HG03457 (cell line): ENCODE data around the gene BPHL.
"Not testable (repeated sequence)": the region's sequence is repeated elsewhere in the genome, so short reads cannot be mapped to it uniquely, and the experiment has no call there.

Source experiments
- ATAC-seq: cut with Tn5 transposase; IDR thresholded peaks from one replicate; pipeline ENCODE4 v1.9.1; 2021; ENCODE audit warnings: moderate number of reproducible peaks; ENCODE audit not compliant: unreplicated experiment

Gene BPHL

GRCh38 chr6:3118353-3119039 is at the start of gene BPHL:
TSS of gene BPHL (plus strand) at chr6:3118711. CDS start at chr6:3118741, 30 bp downstream.
- peak; percentile 84 for ATAC-seq

- ATAC-seq, result no peak
Measured at GRCh38 chr6:3071568-3071967, 46.9 kb upstream of the BPHL start.

GRCh38 chr6:3072798-3073197 is 45.7 kb upstream of the BPHL start:
- ATAC-seq, result no peak

GRCh38 chr6:3073382-3073781 is 45.1 kb upstream of the BPHL start:
- ATAC-seq, result no peak

- ATAC-seq, result no peak
Measured at GRCh38 chr6:3075772-3076113, 42.8 kb upstream of the BPHL start.

- ATAC-seq, result no peak
Measured at GRCh38 chr6:3076320-3076719, 42.2 kb upstream of the BPHL start.

- ATAC-seq, result no peak
Measured at GRCh38 chr6:3077430-3077829, 41.1 kb upstream of the BPHL start.

GRCh38 chr6:3078952-3079351 is 39.6 kb upstream of the BPHL start:
- ATAC-seq, result not testable (repeated sequence)

- no peak for ATAC-seq
Measured at GRCh38 chr6:3079682-3080081, 38.8 kb upstream of the BPHL start.

- ATAC-seq, result no peak
Measured at GRCh38 chr6:3081960-3082359, 36.6 kb upstream of the BPHL start.

- ATAC-seq, result no peak
Measured at GRCh38 chr6:3085074-3085473, 33.4 kb upstream of the BPHL start.

GRCh38 chr6:3086282-3086946 is 32.1 kb upstream of the BPHL start:
- no peak for ATAC-seq

- ATAC-seq, result no peak
Measured at GRCh38 chr6:3088446-3088845, 30.1 kb upstream of the BPHL start.

- no peak for ATAC-seq
Measured at GRCh38 chr6:3088968-3089367, 29.5 kb upstream of the BPHL start.

GRCh38 chr6:3090013-3090412 is 28.5 kb upstream of the BPHL start:
- no peak for ATAC-seq

- ATAC-seq, result no peak
Measured at GRCh38 chr6:3094815-3095214, 23.7 kb upstream of the BPHL start.

GRCh38 chr6:3102875-3103274 is 15.6 kb upstream of the BPHL start:
- ATAC-seq, result no peak

- no peak for ATAC-seq
Measured at GRCh38 chr6:3108746-3109414, 9.6 kb upstream of the BPHL start.

- no peak for ATAC-seq
Measured at GRCh38 chr6:3109761-3110160, 8.8 kb upstream of the BPHL start.

- no peak for ATAC-seq
Measured at GRCh38 chr6:3114377-3114776, 4.1 kb upstream of the BPHL start.

GRCh38 chr6:3117912-3118352 is 579 bp upstream of the BPHL start:
- no peak for ATAC-seq

- peak; percentile 24 for ATAC-seq
Measured at GRCh38 chr6:3119040-3119723, 671 bp downstream of the BPHL start.
